Stomach (tissue), 4 donors: ENCODE measurements around the gene CAPN8.

Experiments used
- EP300 ChIP-seq: sonication (generic); formaldehyde crosslinking; IDR thresholded peaks from one replicate; pipeline ENCODE4 v1.6.1; 2017; ENCODE audit warnings: antibody characterized with exemption
- POLR2A ChIP-seq, 4 donors: fragments of 450-650 bp; IDR thresholded peaks; one replicate each; pipeline ENCODE4 v1.6.1; 2016; ENCODE audit warnings: antibody characterized with exemption in 4 of 4, control low read depth in 2 of 4, mild to moderate bottlenecking in 1 of 4, moderate library complexity in 1 of 4
- TF ChIP-seq, protein P1 (sequence below), 7 experiments: fragments of 450-650 bp in 4 of 7; fragments of 200-600 bp in 3 of 7; sonication (generic) in 3 of 7; IDR thresholded peaks; one replicate each; pipeline ENCODE4 v1.5.1; 2016 to 2019; ENCODE audit warnings: antibody characterized with exemption in 7 of 7, control low read depth in 2 of 7, mild to moderate bottlenecking in 1 of 7

GRCh38 chr1:223514644-223515043, 150.9 kb downstream of the CAPN8 start:
- TF ChIP-seq, protein P1, sequence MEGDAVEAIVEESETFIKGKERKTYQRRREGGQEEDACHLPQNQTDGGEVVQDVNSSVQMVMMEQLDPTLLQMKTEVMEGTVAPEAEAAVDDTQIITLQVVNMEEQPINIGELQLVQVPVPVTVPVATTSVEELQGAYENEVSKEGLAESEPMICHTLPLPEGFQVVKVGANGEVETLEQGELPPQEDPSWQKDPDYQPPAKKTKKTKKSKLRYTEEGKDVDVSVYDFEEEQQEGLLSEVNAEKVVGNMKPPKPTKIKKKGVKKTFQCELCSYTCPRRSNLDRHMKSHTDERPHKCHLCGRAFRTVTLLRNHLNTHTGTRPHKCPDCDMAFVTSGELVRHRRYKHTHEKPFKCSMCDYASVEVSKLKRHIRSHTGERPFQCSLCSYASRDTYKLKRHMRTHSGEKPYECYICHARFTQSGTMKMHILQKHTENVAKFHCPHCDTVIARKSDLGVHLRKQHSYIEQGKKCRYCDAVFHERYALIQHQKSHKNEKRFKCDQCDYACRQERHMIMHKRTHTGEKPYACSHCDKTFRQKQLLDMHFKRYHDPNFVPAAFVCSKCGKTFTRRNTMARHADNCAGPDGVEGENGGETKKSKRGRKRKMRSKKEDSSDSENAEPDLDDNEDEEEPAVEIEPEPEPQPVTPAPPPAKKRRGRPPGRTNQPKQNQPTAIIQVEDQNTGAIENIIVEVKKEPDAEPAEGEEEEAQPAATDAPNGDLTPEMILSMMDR (IDR thresholded peaks at IDR 0.05) = no peak
- TF ChIP-seq EP300 (no peak), POLR2A (IDR thresholded peaks at IDR 0.05) (no peak)
